ENCODE measurements around the gene NPAS3.

Gene NPAS3

DNA sequence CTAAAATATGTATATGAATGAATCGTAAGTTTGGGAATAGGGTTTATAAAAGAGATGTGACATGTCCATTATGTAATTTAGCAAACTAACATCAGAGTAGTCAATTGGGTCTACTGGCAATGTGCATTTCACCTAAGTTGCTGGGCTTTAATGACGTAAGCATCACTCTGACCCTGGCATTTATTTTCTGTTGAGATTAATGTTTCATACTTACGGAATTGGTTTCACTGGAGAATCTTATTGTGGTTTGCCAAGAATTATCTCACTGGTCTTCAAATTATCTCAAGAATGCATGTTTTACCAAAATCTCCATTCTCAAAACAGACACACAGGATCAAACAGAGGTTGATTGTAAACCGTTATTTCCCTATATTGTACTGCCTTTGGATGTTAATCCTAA, 437.1 kb downstream of the NPAS3 start:
- Histone ChIP-seq H3K79me2 (ENCODE audit: insufficient read depth, low read depth) (no peaks in the 10 kb centered on the region), H3K4me3 (IDR thresholded peaks at IDR 0.05; ENCODE audit: insufficient read depth, low read depth, low read length) (no peak overlapping the region), H3K9ac (no peak overlapping the region), H3K36me3 (ENCODE audit: insufficient read depth) (no peaks in the 10 kb centered on the region), H3K27me3 (ENCODE audit: insufficient read depth, low read depth) (no peaks in the 10 kb centered on the region), H3K4me2 (no peak overlapping the region), H4K20me1 (ENCODE audit: insufficient read depth) (no peaks in the 10 kb centered on the region), H2AFZ (ENCODE audit: low read depth) (no peak overlapping the region), H3K27ac (no peak overlapping the region), H3K4me1 (ENCODE audit: low read depth, poor library complexity, severe bottlenecking) (no peaks in the 10 kb centered on the region)
- TF ChIP-seq CTCF (conservative IDR thresholded peaks at IDR 0.05; ENCODE audit: low read depth, low read length): no peak

GRCh38 chr14:33376510-33376909, 437.8 kb downstream of the NPAS3 start:
- Histone ChIP-seq H3K4me3 (IDR thresholded peaks at IDR 0.05; ENCODE audit: insufficient read depth, low read depth, low read length) (no peak overlapping the region), H3K27me3 (ENCODE audit: insufficient read depth, low read depth) (no peaks in the 10 kb centered on the region), H3K4me2 (no peak overlapping the region), H3K4me1 (ENCODE audit: low read depth, poor library complexity, severe bottlenecking) (no peaks in the 10 kb centered on the region), H3K27ac (no peak overlapping the region), H3K9ac (no peak overlapping the region), H2AFZ (ENCODE audit: low read depth) (no peak overlapping the region), H3K79me2 (ENCODE audit: insufficient read depth, low read depth) (no peaks in the 10 kb centered on the region), H4K20me1 (ENCODE audit: insufficient read depth) (no peaks in the 10 kb centered on the region), H3K36me3 (ENCODE audit: insufficient read depth) (no peaks in the 10 kb centered on the region)
- no peak for TF ChIP-seq CTCF (conservative IDR thresholded peaks at IDR 0.05; ENCODE audit: low read depth, low read length)

GRCh38 chr14:33377596-33378390, 439.1 kb downstream of the NPAS3 start:
- Histone ChIP-seq H3K4me2 (no peak overlapping the region), H3K4me3 (IDR thresholded peaks at IDR 0.05; ENCODE audit: insufficient read depth, low read depth, low read length) (no peak overlapping the region), H3K27me3 (ENCODE audit: insufficient read depth, low read depth) (no peaks in the 10 kb centered on the region), H3K79me2 (ENCODE audit: insufficient read depth, low read depth) (no peaks in the 10 kb centered on the region), H3K27ac (no peak overlapping the region), H3K36me3 (ENCODE audit: insufficient read depth) (no peaks in the 10 kb centered on the region), H3K9ac (no peak overlapping the region), H3K4me1 (ENCODE audit: low read depth, poor library complexity, severe bottlenecking) (no peaks in the 10 kb centered on the region), H4K20me1 (ENCODE audit: insufficient read depth) (no peaks in the 10 kb centered on the region), H2AFZ (ENCODE audit: low read depth) (no peak overlapping the region)
- TF ChIP-seq CTCF (conservative IDR thresholded peaks at IDR 0.05; ENCODE audit: low read depth, low read length): no peak

- Histone ChIP-seq H3K27ac (no peak overlapping the region), H3K4me1 (ENCODE audit: low read depth, poor library complexity, severe bottlenecking) (no peaks in the 10 kb centered on the region), H4K20me1 (ENCODE audit: insufficient read depth) (no peaks in the 10 kb centered on the region), H3K79me2 (ENCODE audit: insufficient read depth, low read depth) (no peaks in the 10 kb centered on the region), H3K27me3 (ENCODE audit: insufficient read depth, low read depth) (no peaks in the 10 kb centered on the region), H3K4me3 (IDR thresholded peaks at IDR 0.05; ENCODE audit: insufficient read depth, low read depth, low read length) (no peak overlapping the region), H3K4me2 (no peak overlapping the region), H2AFZ (ENCODE audit: low read depth) (no peak overlapping the region), H3K36me3 (ENCODE audit: insufficient read depth) (no peaks in the 10 kb centered on the region), H3K9ac (no peak overlapping the region)
- no peak for TF ChIP-seq CTCF (conservative IDR thresholded peaks at IDR 0.05; ENCODE audit: low read depth, low read length)
Observed at GRCh38 chr14:33381717-33382116, 443.0 kb downstream of the NPAS3 start.
